HG03521 (cell line): Measurements from ENCODE around the gene SCRN3.
"Not testable (repeated sequence)": the region's sequence is repeated elsewhere in the genome, so short reads cannot be mapped to it uniquely, and the experiment has no call there.

Experiments used
- ATAC-seq: cut with Tn5 transposase; IDR thresholded peaks from one replicate; pipeline ENCODE4 v1.9.1; 2021; ENCODE audit warnings: mild to moderate bottlenecking, moderate library complexity; ENCODE audit not compliant: unreplicated experiment

The SCRN3 gene

GRCh38 chr2:174395284-174395968 is at the start of gene SCRN3:
TSS of gene SCRN3 (plus strand) at chr2:174395730. CDS start at chr2:174398284, 2,554 bp downstream.
- peak; percentile 91 for ATAC-seq

DNA sequence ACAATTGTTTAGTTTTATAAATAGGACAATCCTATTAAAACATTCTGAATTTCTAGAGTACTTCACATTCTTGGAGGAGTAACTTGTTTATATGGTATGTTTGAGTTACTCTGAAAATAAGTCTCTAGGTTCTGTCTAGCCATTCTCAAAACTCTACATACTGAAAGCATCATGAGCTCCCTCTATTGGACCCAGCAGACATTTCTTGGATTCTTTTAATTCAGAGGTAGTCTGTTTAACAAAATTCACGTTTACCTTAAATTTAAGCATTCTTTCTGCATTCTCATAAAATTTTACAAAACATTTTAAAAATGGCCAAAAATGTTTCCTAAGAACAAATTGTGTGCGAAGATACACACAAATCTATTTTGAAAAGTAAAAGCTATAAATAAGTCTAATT is 45.5 kb upstream of the SCRN3 start:
- ATAC-seq = no peak

GRCh38 chr2:174350593-174351181 is 44.8 kb upstream of the SCRN3 start:
- no peak for ATAC-seq

DNA sequence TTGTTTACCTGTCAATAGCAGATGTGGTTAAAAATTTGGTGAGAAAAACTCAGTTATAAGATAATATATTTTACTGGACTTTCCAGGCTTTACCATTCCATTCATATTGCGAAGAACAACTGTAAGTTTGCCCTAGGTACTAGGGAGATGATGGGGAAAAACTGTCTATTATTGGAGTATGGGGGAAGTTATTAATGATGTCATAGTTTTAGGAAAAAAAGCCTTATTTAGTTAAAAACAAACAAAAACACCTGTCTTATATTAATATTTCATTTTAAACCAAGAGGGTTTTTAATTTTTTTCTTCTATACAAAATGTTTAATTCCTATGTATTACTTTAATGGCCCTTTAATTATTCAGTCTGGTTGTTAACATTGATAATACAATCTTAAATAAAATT is 42.5 kb upstream of the SCRN3 start:
- ATAC-seq = no peak

DNA sequence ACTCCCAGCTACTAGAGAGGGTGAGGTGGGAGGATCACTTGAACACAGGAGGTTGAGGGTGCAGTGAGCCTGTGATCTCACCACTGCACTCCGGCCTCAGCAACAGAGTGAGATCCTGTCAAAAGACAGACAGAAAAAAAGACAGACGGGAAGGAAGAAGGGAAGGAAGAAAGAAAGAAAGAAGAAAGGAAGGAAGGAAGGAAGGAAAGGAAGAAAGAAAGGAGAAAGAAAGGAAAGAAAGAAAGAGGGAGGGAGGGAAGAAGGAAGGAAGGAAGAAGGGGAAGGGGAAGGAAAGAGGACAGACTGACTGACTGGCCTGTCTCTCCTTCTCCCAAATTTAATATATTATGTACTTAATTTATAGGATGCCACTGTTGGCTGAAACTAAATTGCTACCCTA is 39.2 kb upstream of the SCRN3 start:
- no peak for ATAC-seq

GRCh38 chr2:174359663-174360062 is 35.9 kb upstream of the SCRN3 start:
- not testable (repeated sequence) for ATAC-seq

DNA sequence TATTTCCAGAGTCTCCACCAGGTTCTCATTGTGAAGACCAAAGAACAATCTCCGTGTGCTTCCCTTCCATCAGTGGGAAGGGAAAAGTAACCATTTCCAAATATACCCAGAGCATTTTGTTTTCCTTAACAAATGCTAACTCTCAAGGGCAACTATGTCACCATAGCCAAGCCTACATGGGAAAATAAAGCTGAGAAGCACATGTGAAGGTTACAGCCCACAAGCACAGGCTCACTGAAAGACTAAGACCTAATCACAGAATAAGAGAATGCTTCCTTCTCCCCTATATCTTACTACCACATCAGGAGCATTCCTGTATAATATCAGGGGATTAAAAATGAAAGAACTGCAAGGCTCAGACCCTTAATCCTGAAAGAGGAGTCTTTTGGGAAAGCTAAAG is 32.6 kb upstream of the SCRN3 start:
- no peak for ATAC-seq

DNA sequence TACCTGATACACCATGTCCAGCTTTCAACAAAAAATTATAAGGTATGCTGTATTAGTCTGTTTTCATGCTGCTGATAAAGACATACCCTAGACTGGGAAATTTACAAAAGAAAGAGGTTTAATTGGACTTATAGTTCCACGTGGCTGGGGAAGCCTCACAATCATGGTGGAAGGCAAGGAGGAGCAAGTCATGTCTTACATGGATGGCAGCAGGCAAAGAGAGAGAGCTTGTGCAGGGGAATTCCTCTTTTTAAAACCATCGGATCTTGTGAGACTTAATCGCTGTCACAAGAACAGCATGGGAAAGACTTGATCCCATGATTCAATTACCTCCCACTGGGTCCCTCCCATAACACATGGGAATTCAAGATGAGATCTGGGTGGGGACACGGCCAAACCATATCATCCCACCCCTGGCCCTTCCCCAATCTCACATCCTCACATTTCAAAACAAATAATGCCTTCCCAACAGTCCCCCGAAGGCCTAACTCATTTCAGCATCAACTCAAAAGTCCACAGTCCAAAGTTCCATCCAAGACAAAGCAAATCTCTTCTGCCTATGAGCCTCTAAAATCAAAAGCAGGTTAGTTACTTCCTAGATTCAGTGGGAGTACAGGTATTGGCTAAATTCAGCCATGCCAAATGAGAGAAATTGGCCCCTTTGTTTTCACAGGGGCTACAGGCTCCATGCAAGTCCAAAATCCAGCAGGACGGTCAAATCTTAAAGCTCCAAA is 31.9 kb upstream of the SCRN3 start:
- not testable (repeated sequence) for ATAC-seq

- ATAC-seq = no peak
Measured at GRCh38 chr2:174364628-174365027, 30.9 kb upstream of the SCRN3 start.

GRCh38 chr2:174365571-174365970 is 30.0 kb upstream of the SCRN3 start:
- no peak for ATAC-seq

DNA sequence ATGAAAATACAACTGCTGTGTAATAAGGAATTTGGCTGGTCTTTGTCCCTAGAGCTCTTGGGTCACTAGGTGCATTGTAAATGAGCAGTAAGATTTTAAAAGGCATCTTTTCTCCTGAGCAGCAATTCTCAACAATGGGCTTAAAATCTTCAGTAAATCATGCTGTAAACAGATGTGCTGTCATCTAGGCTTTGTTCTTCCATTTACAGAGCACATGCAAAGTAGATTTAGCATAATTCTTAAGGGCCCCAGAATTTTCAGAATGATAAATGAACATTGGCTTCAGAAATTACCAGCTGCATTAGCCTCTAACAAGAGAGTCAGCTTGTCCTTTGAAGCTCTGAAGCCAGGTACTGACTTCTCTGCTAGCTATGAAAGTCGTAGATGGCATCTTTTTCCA is 26.8 kb upstream of the SCRN3 start:
- ATAC-seq = no peak

- no peak for ATAC-seq
Measured at GRCh38 chr2:174376967-174377366, 18.6 kb upstream of the SCRN3 start.

DNA sequence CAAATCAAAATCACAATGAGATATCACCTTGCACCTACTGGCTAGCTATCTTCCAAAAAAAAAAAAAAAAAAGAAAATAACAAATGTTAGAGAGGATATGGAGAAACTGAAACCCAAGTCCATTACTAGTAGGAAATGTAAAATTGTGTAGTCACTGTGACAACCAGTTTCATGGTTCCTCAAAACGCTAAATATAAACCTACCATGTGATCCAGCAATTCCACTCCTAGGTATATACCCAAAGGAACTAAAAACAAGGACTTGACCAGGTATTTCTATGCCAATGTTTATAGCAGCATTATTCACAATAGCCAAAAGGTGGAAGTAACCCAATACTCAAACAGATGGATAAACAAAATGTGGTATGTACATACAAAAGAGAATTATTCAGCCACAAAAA is 11.7 kb upstream of the SCRN3 start:
- ATAC-seq = no peak

- no peak for ATAC-seq
Measured at GRCh38 chr2:174385201-174385600, 10.3 kb upstream of the SCRN3 start.

- not testable (repeated sequence) for ATAC-seq
Measured at GRCh38 chr2:174388706-174389105, 6.8 kb upstream of the SCRN3 start.

GRCh38 chr2:174389542-174389941 is 6.0 kb upstream of the SCRN3 start:
- ATAC-seq = no peak

- ATAC-seq = not testable (repeated sequence)
Measured at GRCh38 chr2:174390303-174390702, 5.2 kb upstream of the SCRN3 start.

DNA sequence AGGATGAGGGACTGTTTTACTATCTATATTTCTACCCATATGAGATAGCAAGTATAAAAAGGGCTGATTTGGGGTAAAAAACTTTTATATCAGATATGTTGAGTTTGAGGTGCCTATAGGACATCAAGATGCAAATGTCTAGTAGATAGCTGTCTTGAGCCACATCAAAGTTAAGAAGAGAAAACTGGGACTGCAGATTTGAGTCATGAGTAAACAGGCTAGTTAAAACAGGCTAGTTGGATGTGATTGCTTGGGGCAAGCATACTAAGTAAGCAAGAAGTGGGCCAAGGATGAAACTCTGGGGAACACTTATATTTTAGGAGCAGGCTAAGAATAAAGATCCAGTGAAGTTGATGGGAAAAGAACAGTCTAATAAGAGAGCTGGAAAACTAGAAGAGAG is 2.8 kb upstream of the SCRN3 start:
- ATAC-seq = no peak

DNA sequence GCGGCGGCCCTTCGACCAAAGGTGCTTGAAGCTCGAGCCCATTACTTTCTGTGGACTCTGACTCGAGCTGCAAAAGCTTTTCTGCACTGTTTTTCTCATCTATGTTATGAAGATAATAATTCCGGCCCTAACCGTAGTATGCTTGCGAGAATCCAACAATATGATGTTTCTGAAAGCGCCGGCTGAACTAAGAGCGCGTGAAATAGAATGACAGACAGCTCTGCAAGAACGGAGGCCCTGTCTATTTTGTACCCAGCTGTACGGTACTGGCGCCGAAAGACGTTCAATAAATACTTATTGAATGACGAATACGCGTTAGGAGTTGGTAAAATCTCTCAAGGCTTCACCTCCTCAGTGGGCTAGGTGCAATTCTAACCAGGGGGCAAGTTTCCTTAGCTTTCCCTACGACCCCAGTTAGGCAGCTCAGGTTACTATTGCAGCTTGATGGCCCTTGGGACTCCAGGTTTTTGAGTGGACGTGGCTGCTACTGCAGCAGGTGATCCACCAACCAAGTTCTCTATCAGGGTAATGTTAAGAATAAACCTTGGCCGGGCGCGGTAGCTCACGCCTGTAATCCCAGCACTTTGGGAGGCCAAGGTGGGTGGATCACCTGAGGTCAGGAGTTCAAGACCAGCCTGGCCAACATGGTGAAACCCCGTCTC is 570 bp downstream of the SCRN3 start:
- ATAC-seq = peak; percentile 25

GRCh38 chr2:174397773-174398172 is 2.2 kb downstream of the SCRN3 start:
- no peak for ATAC-seq

- no peak for ATAC-seq
Measured at GRCh38 chr2:174399171-174399570, 3.6 kb downstream of the SCRN3 start.

- no peak for ATAC-seq
Measured at GRCh38 chr2:174400853-174401252, 5.3 kb downstream of the SCRN3 start.
